HG02973 (cell line): ENCODE measurements around the gene RNF180.
"Not testable (repeated sequence)": the region's sequence is repeated elsewhere in the genome, so short reads cannot be mapped to it uniquely, and the experiment has no call there.

ENCODE experiments used
- ATAC-seq: cut with Tn5 transposase; IDR thresholded peaks from one replicate; pipeline ENCODE4 v1.9.1; 2021; ENCODE audit warnings: moderate library complexity; ENCODE audit not compliant: unreplicated experiment

The RNF180 gene

DNA sequence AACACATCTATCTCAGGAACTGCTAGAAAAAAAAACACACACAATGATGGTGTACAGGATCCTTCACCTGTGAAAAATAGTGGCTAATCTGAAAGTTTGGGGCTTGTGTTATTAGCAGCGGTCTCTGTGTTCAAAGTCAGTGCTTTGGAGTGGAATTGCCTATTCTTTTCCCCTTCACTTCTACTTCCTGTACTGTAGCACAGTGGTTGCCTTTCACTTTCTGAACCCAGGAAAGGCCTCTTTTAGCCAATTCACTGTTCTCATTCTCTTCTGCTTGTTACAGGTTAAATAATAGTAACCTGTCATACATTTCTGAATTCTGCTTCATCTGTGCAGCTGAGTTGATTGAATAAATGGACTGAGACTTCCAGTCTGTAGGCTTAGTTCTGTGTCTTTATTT is 178.9 kb downstream of the RNF180 start:
- ATAC-seq: no peak

DNA sequence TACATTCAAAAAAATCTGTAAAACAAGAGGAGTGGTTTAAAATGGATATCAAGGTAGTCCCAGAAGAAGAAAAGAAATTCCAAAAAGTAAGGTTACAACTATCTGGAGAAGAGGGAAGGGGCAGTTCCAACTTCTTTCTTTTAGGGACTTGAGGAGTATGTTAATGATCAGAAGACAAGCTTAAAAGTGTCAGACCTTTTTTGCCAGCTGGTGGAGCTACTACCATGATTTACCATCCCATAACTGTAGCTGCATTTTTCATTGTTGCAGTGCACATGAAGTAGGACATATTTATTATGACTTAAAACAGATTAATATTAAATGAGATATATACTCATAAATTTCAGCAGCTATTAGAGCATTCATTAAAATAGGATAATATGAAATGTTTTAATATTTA is 181.7 kb downstream of the RNF180 start:
- ATAC-seq: no peak

DNA sequence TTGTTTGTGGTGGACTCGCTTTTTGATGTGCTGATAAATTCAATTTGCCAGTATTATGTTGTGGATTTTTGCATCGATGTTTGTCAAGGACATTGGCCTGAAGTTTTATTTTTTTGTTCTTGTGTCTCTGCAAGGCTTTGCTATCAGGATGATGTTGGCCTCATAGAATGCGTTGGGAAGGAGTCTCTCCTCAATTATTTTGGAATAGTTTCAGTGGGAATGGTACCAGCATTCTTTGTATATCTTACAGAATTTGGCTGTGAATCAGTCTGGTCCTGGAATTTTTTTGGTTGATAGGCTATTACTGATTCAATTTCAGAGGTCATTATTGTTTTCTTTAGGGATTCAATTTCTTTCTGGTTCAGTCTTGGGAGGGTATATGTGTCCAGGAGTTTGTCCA is 198.8 kb downstream of the RNF180 start:
- no peak for ATAC-seq

DNA sequence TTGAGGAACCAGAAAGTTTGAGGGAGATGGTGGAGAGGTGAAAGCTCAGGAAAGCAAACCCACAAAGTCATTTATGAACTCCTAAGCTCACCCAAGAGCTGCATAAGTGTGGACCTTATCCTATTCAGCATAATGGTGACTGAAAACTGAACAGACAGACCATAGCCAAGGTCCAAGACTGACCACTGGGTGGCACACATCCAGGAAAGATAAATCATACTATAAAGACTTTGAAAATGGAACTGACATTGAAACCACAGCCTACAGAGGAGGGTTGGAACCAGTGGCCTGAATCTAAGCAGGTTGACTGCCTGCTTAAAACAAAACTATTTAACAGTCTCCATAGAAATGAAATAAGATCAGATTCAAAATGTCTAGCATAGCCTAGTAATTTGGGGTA is 219.1 kb downstream of the RNF180 start:
- peak; percentile 89 for ATAC-seq

DNA sequence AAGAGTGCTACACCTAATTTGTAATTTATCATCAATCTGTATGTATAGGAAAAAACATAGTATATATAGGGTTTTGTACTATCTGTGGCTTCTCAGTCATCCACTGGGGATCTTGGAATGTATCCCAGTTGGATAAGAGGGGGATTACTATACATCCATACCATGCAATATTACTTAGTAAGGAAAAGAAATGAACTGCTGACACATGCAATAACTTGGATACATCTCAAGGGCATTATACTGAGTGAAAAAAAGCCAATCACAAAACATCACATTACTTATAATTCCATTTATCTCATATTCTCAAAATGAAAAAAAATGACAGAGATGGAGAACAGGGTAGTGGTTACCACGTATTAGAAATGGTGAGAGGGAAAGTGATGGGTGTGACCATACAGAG is 231.9 kb downstream of the RNF180 start:
- no peak for ATAC-seq

DNA sequence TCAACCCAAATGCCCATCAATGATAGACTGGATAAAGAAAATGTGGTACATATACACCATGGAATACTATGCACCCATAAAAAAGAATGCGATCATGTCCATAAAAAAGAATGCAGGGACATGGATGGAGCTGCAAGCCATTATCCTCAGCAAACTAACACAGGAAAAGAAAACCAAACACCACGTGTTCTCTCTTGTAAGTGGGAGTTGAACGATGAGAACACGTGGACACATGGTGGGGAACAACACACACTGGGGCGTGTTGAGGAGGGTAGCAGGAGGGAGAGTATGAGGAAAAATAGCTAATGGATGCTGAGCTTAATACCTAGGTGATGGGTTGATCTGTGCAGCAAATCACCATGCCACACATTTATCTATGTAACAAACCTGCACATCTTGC is 233.1 kb downstream of the RNF180 start:
- ATAC-seq: not testable (repeated sequence)

DNA sequence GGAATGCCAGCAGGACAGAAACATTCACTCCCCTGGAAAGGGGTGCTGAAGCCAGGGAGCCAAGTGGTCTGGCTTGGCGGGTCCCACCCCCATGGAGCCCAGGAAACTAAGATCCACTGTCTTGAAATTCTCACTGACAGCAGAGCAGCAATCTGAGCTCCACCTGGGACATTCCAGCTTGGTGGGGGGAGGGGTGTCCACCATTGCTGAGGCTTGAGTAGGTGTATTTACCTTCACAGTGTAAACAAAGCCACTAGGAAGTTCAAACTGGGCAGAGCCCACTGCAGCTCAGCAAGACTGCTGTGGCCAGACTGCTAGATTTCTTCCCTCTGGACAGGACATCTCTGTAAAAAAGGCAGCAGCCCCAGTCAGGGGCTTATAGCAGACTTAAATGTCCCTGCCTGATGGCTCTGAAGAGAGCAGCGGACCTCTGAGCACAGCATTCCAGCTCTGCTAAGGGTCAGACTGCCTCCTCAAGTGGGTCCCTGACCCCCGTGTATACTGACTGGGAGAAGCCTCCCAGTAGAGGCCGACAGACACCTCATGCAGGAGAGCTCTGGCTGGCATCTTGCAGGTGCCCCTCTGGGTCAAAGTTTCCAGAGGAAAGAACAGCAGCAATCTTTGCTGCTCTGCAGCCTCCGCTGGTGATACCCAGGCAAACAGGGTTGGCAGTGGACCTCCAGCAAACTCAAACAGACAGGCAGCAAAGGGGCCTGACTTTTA is 241.6 kb downstream of the RNF180 start:
- ATAC-seq: not testable (repeated sequence)

DNA sequence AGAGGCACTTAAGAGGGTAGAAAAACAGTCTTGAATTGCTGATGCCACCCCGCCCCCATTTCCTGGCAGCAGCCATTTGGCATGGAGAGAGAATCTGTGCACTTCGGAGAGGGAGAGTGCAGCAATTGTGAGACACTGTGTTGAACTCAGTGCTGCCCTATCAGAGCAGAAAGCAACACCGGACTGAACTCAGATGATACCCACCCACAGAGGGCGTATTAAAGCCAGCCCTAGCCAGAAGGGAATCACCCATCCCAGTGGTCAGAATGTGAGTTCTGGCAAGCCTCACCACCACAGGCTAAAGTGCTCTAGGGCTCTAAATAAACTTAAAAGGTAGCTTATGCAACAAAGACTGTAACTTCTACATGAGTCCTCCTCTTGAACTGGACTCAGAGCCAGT is 251.7 kb downstream of the RNF180 start:
- no peak for ATAC-seq

DNA sequence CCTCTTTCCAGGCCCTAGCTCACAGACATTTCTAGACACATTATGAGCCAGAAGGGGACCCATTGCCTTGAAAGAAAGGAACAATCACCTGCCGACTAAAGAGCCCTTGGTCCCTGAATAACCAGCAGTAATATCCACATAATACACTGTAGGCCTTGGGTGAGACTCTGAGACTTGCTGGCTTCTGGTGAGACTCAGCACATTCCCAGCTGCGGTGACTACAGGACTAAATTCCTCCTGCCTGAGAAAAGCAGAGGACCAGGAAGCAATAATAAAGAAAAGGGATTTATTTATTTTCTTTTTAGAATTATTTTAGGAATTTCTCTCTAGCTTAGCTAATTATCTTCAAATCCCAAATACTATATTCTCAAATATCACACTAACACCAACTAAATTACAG is 252.4 kb downstream of the RNF180 start:
- ATAC-seq: no peak
